Measurements from ENCODE around the gene MANBA. TPM values are rescaled to one million over a fixed set of nuclear protein-coding genes. Genes with fewer than 3 reads are reported as not detected.
"Not testable (repeated sequence)": the region's sequence is repeated elsewhere in the genome, so short reads cannot be mapped to it uniquely, and the experiment has no call there.

MANBA gene
- total RNA-seq, 1 experiment from 2014 or later, result 21.4 TPM

GRCh38 chr4:102751941-102752340, 8.8 kb downstream of the MANBA start:
- Histone ChIP-seq H4K8ac (replicated peaks; ENCODE audit: insufficient read length, low read depth, low read length) (no peak overlapping the region), H3K4ac (ENCODE audit: low read depth, low read length) (no peak overlapping the region), H3K9ac (ENCODE audit: extremely low read depth, insufficient read length, low read length) (no peak overlapping the region), H2AFZ (ENCODE audit: low read length) (no peak overlapping the region), H3K23me2 (ENCODE audit: insufficient read length, low read depth, low read length, poor library complexity, severe bottlenecking) (no peaks in the 10 kb centered on the region), H2BK5ac (ENCODE audit: insufficient read length, low read length) (no peak overlapping the region), H3K79me2 (ENCODE audit: insufficient read depth, low read length) (no peaks in the 10 kb centered on the region; the same call in 1 of the 2 replicates), H3K56ac (ENCODE audit: insufficient read length, low read depth, low read length) (no peak overlapping the region), H2BK120ac (ENCODE audit: low read depth, low read length, poor library complexity, severe bottlenecking) (no peak overlapping the region), H2BK20ac (ENCODE audit: low read depth, low read length, poor library complexity, severe bottlenecking) (no peak overlapping the region), H3K9me3 (ENCODE audit: control insufficient read depth, low read depth, low read length) (no peaks in the 10 kb centered on the region), H3K79me1 (ENCODE audit: insufficient read depth, low read depth, low read length, poor library complexity, severe bottlenecking) (no peaks in the 10 kb centered on the region), H4K5ac (ENCODE audit: insufficient read length, low read depth, low read length) (no peak overlapping the region), H3T11ph (ENCODE audit: low read length) (no peak overlapping the region), H3K27ac (ENCODE audit: insufficient read length, low read depth, low read length) (no peak overlapping the region), H3K4me2 (ENCODE audit: insufficient read depth, insufficient read length, low read length) (no peak overlapping the region), H3K4me1 (ENCODE audit: insufficient read depth, low read length) (no peaks in the 10 kb centered on the region), H3K14ac (ENCODE audit: insufficient read depth, low read length) (no peak overlapping the region), H2AK5ac (ENCODE audit: insufficient read length, low read length) (no peak overlapping the region), H2BK12ac (ENCODE audit: insufficient read length, low read depth, low read length) (no peak overlapping the region), H3K18ac (ENCODE audit: insufficient read length, low read depth, low read length) (no peak overlapping the region), H2BK15ac (ENCODE audit: low read depth, low read length) (no peak overlapping the region), H3K23ac (ENCODE audit: insufficient read length, low read depth, low read length) (no peak overlapping the region), H4K20me1 (ENCODE audit: control insufficient read depth, insufficient read depth, insufficient read length) (no peaks in the 10 kb centered on the region), H3K27me3 (ENCODE audit: insufficient read depth, low read length) (no peaks in the 10 kb centered on the region), H4K91ac (ENCODE audit: insufficient read length, low read depth, low read length) (no peak overlapping the region)
- Mint-ChIP-seq H3K27me3 (ENCODE audit: low read depth) (no peaks in the 10 kb centered on the region), H3K9me3 (peaks cover 3 to 4% of the 10 kb centered on the region in 2 experiments; a peak in 3 of 5 replicates), H3K4me1 (no peaks in the 10 kb centered on the region), H3K4me3 (no peak overlapping the region), H3K27ac (no peak overlapping the region), H3K36me3 (ENCODE audit: insufficient read depth in 1 of 3, low read depth in 3 of 3) (peaks cover 4 to 7% (median 4%) of the 10 kb centered on the region in 3 experiments; a peak in 6 of 7 replicates)
- no peak for DNase-seq
- WGBS (ENCODE audit: extremely low coverage, insufficient read length, low lambda C conversion rate), result no CpG with 5 or more reads among the region's 4 CpGs
- TF ChIP-seq CTCF (conservative IDR thresholded peaks at IDR 0.05), result no peak

- H3K36me3 Mint-ChIP-seq (ENCODE audit: insufficient read depth in 1 of 3, low read depth in 3 of 3), result peaks cover 21 to 34% (median 31%) of the 10 kb centered on the region in 3 experiments
Measured at GRCh38 chr4:102743352-102743751, 17.4 kb downstream of the MANBA start.

More at GRCh38 chr4:102743352-102743751, 17.4 kb downstream of the MANBA start:
- H3K27me3 ChIP-seq (ENCODE audit: insufficient read depth, low read length); H3K18ac ChIP-seq (ENCODE audit: insufficient read length, low read depth, low read length); H3K4ac ChIP-seq (ENCODE audit: low read depth, low read length); H3K4me3 Mint-ChIP-seq; DNase-seq; H2BK5ac ChIP-seq (ENCODE audit: insufficient read length, low read length); H3K4me1 ChIP-seq (ENCODE audit: insufficient read depth, low read length); H4K91ac ChIP-seq (ENCODE audit: insufficient read length, low read depth, low read length); H3K23ac ChIP-seq (ENCODE audit: insufficient read length, low read depth, low read length); H4K5ac ChIP-seq (ENCODE audit: insufficient read length, low read depth, low read length); H2BK120ac ChIP-seq (ENCODE audit: low read depth, low read length, poor library complexity, severe bottlenecking); H2AK5ac ChIP-seq (ENCODE audit: insufficient read length, low read length); H3K79me2 ChIP-seq (ENCODE audit: insufficient read depth, low read length); H2BK12ac ChIP-seq (ENCODE audit: insufficient read length, low read depth, low read length); H4K8ac ChIP-seq (replicated peaks; ENCODE audit: insufficient read length, low read depth, low read length); H3K23me2 ChIP-seq (ENCODE audit: insufficient read length, low read depth, low read length, poor library complexity, severe bottlenecking); H2BK20ac ChIP-seq (ENCODE audit: low read depth, low read length, poor library complexity, severe bottlenecking); H3K9ac ChIP-seq (ENCODE audit: extremely low read depth, insufficient read length, low read length); H3K14ac ChIP-seq (ENCODE audit: insufficient read depth, low read length); H3K56ac ChIP-seq (ENCODE audit: insufficient read length, low read depth, low read length); H3K4me1 Mint-ChIP-seq; H3K4me2 ChIP-seq (ENCODE audit: insufficient read depth, insufficient read length, low read length); H3K27me3 Mint-ChIP-seq (ENCODE audit: low read depth); H2BK15ac ChIP-seq (ENCODE audit: low read depth, low read length); H3K27ac ChIP-seq (ENCODE audit: insufficient read length, low read depth, low read length); H3K9me3 ChIP-seq (ENCODE audit: control insufficient read depth, low read depth, low read length); H2AFZ ChIP-seq (ENCODE audit: low read length); H3T11ph ChIP-seq (ENCODE audit: low read length); H4K20me1 ChIP-seq (ENCODE audit: control insufficient read depth, insufficient read depth, insufficient read length); H3K79me1 ChIP-seq (ENCODE audit: insufficient read depth, low read depth, low read length, poor library complexity, severe bottlenecking): not testable (repeated sequence)
- no CpG with 5 or more reads among the region's 4 CpGs for WGBS (ENCODE audit: extremely low coverage, insufficient read length, low lambda C conversion rate)
- Mint-ChIP-seq H3K9me3 (peaks cover 4 to 14% of the 10 kb centered on the region in 2 experiments; a peak in 4 of 5 replicates), H3K27ac (peak overlapping the region in 1 of 3 experiments; percentile 74; a peak in 1 of 7 replicates)
